Fibroblast of pulmonary artery (primary cell): ENCODE data around the gene CDK2AP2.
A peak's percentile ranks its signal among the peaks of the same experiment; 100 is the strongest.
"Not testable (repeated sequence)": the region's sequence is repeated elsewhere in the genome, so short reads cannot be mapped to it uniquely, and the experiment has no call there.

Experiments
- DNase-seq: peaks from one replicate; pipeline ENCODE4 v3.0.0-alpha.2; 2010; ENCODE audit warnings: low read depth
- H3K4me3 ChIP-seq: replicated peaks from 2 replicates; pipeline ENCODE4 v1.5.1; 2011; ENCODE audit warnings: low read depth, mild to moderate bottlenecking, control low read depth, low read length, moderate library complexity
- CTCF ChIP-seq: IDR thresholded peaks from 2 replicates; pipeline ENCODE4 v1.5.1; 2011; ENCODE audit warnings: mild to moderate bottlenecking, control low read depth, low read length, inconsistent platforms; ENCODE audit errors: missing control alignments

Gene CDK2AP2

GRCh38 chr11:67507864-67508485, at the start of gene CDK2AP2:
TSS of gene CDK2AP2 (minus strand) at chr11:67508162. CDS start at chr11:67508082, 80 bp downstream.
- H3K4me3 ChIP-seq = peak within 1 kb of the TSS; percentile 81
- no peak for TF ChIP-seq CTCF
- DNase-seq = peak; percentile 100

- no peak overlapping the region for H3K4me3 ChIP-seq
- TF ChIP-seq CTCF = no peak
- no peak for DNase-seq
Observed at GRCh38 chr11:67556244-67556643, 48.3 kb upstream of the CDK2AP2 start.

- DNase-seq, H3K4me3 ChIP-seq: not testable (repeated sequence)
Observed at GRCh38 chr11:67551697-67552096, 43.7 kb upstream of the CDK2AP2 start.

GRCh38 chr11:67551127-67551526, 43.2 kb upstream of the CDK2AP2 start:
- no peak for DNase-seq
- no peak for TF ChIP-seq CTCF
- H3K4me3 ChIP-seq = no peak overlapping the region

GRCh38 chr11:67548555-67549110, 40.7 kb upstream of the CDK2AP2 start:
- no peak for DNase-seq
- H3K4me3 ChIP-seq = no peak overlapping the region
- no peak for TF ChIP-seq CTCF

GRCh38 chr11:67548112-67548511, 40.1 kb upstream of the CDK2AP2 start:
- not testable (repeated sequence) for DNase-seq, H3K4me3 ChIP-seq

GRCh38 chr11:67545280-67545679, 37.3 kb upstream of the CDK2AP2 start:
- H3K4me3 ChIP-seq = no peak overlapping the region
- no peak for TF ChIP-seq CTCF

GRCh38 chr11:67544616-67545242, 36.8 kb upstream of the CDK2AP2 start:
- H3K4me3 ChIP-seq = no peak overlapping the region
- no peak for TF ChIP-seq CTCF
- DNase-seq = no peak

More at GRCh38 chr11:67545280-67545679, 37.3 kb upstream of the CDK2AP2 start:
- DNase-seq = no peak
